ENCODE measurements around the gene CBL.
A peak's percentile ranks its signal among the peaks of the same experiment; 100 is the strongest.

CBL gene

GRCh38 chr11:119337581-119338317, 131.6 kb downstream of the CBL start:
- TF ChIP-seq FOXM1 (IDR thresholded peaks at IDR 0.05; ENCODE audit: borderline replicate concordance, low read depth) (no peak), USF1 (IDR thresholded peaks at IDR 0.05) (peak; percentile 70), NFIC (IDR thresholded peaks at IDR 0.05) (no peak)

- TF ChIP-seq EGR1 (IDR thresholded peaks at IDR 0.05) (no peak), CREB1 (IDR thresholded peaks at IDR 0.05; ENCODE audit: low read depth) (no peak), TAF1 (IDR thresholded peaks at IDR 0.05; ENCODE audit: low read depth) (no peak), CEBPB (IDR thresholded peaks at IDR 0.05) (no peak), TCF12 (IDR thresholded peaks at IDR 0.05; ENCODE audit: low read depth) (no peak), YY1 (IDR thresholded peaks at IDR 0.05; ENCODE audit: low read depth) (no peak), NFIC (IDR thresholded peaks at IDR 0.05) (no peak), FOXM1 (IDR thresholded peaks at IDR 0.05; ENCODE audit: borderline replicate concordance, low read depth) (no peak), RAD21 (IDR thresholded peaks at IDR 0.05; ENCODE audit: low read depth) (peak; percentile 68), ZBTB7A (IDR thresholded peaks at IDR 0.05; ENCODE audit: low read depth) (no peak), EP300 (IDR thresholded peaks at IDR 0.05; ENCODE audit: borderline replicate concordance) (no peak), MAX (IDR thresholded peaks at IDR 0.05) (no peak), REST (IDR thresholded peaks at IDR 0.05; ENCODE audit: low read depth) (no peak), TEAD4 (IDR thresholded peaks at IDR 0.05) (peak; percentile 41; the same call in 1 of the 2 replicates)
Observed at GRCh38 chr11:119338318-119338890, 132.3 kb downstream of the CBL start.

- no peak for TF ChIP-seq TEAD4 (IDR thresholded peaks at IDR 0.05)
- no peak for TF ChIP-seq YY1 (IDR thresholded peaks at IDR 0.05; ENCODE audit: low read depth)
- TF ChIP-seq ZBTB7A (IDR thresholded peaks at IDR 0.05; ENCODE audit: low read depth) = no peak
- no peak for TF ChIP-seq CREB1 (IDR thresholded peaks at IDR 0.05; ENCODE audit: low read depth)
- no peak for TF ChIP-seq EP300 (IDR thresholded peaks at IDR 0.05; ENCODE audit: borderline replicate concordance)
- TF ChIP-seq TAF1 (IDR thresholded peaks at IDR 0.05; ENCODE audit: low read depth) = no peak
- TF ChIP-seq EGR1 (IDR thresholded peaks at IDR 0.05) = no peak
Observed at GRCh38 chr11:119338965-119339588, 132.9 kb downstream of the CBL start.

- peak; percentile 36; the same call in 1 of the 2 replicates for TF ChIP-seq RAD21 (IDR thresholded peaks at IDR 0.05; ENCODE audit: low read depth)
- TF ChIP-seq FOXM1 (IDR thresholded peaks at IDR 0.05; ENCODE audit: borderline replicate concordance, low read depth) = no peak
- TF ChIP-seq TEAD4 (IDR thresholded peaks at IDR 0.05) = no peak
Observed at GRCh38 chr11:119339589-119340334, 133.6 kb downstream of the CBL start.

- TF ChIP-seq CEBPB (IDR thresholded peaks at IDR 0.05) (no peak), ZBTB7A (IDR thresholded peaks at IDR 0.05; ENCODE audit: low read depth) (no peak), EGR1 (IDR thresholded peaks at IDR 0.05) (no peak), MAX (IDR thresholded peaks at IDR 0.05) (no peak), NFIC (IDR thresholded peaks at IDR 0.05) (no peak), TCF12 (IDR thresholded peaks at IDR 0.05; ENCODE audit: low read depth) (no peak), TEAD4 (IDR thresholded peaks at IDR 0.05) (no peak), REST (IDR thresholded peaks at IDR 0.05; ENCODE audit: low read depth) (no peak), EP300 (IDR thresholded peaks at IDR 0.05; ENCODE audit: borderline replicate concordance) (no peak), YY1 (IDR thresholded peaks at IDR 0.05; ENCODE audit: low read depth) (no peak)
Observed at GRCh38 chr11:119340335-119341221, 134.4 kb downstream of the CBL start, which contains the start of gene C1QTNF5. C1QTNF5 (minus strand) TSS chr11:119340883; CDS start chr11:119340397, 486 bp downstream.

All from Ishikawa (cell line).